ENCODE results near the gene GJD3. TPM values are rescaled to one million over a fixed set of nuclear protein-coding genes. Genes with fewer than 3 reads are reported as not detected.

Gene GJD3
- total RNA-seq, 1 donor from 2014 or later = not detected

GRCh38 chr17:40366861-40367518 lies 2.5 kb upstream of the GJD3 start:
- ChIA-PET POLR2A (no interaction called here), CTCF (no interaction called here)
- Mint-ChIP-seq H3K27ac (no peak overlapping the region), H3K9me3 (no peaks in the 10 kb centered on the region), H3K27me3 (peaks cover 5% of the 10 kb centered on the region), H3K4me1 (peaks cover 10% of the 10 kb centered on the region), H3K36me3 (ENCODE audit: low read depth) (no peaks in the 10 kb centered on the region), H3K4me3 (no peak overlapping the region)
- intact Hi-C loops (cut with micrococcal nuclease) = no loop called here
- no peak for ATAC-seq (ENCODE audit: low read depth)
- no peak for DNase-seq
- TF ChIP-seq, protein P1, sequence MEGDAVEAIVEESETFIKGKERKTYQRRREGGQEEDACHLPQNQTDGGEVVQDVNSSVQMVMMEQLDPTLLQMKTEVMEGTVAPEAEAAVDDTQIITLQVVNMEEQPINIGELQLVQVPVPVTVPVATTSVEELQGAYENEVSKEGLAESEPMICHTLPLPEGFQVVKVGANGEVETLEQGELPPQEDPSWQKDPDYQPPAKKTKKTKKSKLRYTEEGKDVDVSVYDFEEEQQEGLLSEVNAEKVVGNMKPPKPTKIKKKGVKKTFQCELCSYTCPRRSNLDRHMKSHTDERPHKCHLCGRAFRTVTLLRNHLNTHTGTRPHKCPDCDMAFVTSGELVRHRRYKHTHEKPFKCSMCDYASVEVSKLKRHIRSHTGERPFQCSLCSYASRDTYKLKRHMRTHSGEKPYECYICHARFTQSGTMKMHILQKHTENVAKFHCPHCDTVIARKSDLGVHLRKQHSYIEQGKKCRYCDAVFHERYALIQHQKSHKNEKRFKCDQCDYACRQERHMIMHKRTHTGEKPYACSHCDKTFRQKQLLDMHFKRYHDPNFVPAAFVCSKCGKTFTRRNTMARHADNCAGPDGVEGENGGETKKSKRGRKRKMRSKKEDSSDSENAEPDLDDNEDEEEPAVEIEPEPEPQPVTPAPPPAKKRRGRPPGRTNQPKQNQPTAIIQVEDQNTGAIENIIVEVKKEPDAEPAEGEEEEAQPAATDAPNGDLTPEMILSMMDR (IDR thresholded peaks at IDR 0.05) = no peak

DNA sequence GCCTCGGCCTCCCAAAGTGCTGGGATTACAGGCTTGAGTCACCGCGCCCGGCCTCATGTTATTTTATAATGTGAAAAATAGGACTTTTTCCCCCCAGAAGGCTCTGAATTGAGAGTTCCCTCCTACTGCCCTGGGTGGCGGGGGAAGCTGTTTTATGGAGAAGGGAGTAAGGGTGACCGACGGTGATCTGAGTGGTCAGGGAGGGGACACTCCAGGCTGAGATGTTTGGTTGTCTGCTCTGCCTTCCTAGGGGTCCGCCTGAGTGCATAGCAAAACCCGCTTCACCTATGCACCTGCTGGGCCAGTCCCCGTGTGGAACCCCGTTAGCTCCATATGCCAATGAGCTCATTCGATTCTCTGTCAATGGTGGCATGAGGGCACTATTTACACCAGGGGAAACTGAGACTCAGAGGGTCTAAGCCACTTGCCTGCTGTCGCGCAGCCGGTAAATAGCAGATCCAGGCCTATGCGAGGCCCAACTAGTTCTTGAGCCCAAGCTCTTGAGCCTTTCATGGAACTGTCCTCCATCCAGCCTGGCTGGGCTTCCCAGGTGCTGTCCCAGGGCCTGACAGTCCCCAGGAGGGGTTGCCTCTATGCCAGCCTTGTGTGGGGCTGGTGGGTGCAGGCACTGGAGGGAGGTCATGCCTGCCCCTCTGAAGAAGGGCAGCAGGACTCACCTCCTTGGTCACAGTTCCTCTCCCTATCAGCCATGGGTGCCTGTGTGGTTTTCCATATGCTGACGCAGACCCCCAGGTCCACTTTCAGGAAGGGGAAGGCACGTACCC lies 1.7 kb upstream of the GJD3 start:
- ChIA-PET CTCF (interaction anchor here (1.4 kb wide), 1 partner anchor 166 kb away, joined by 7 read pairs; no protein-coding TSS in a partner anchor), POLR2A (no interaction called here)
- intact Hi-C loops (cut with micrococcal nuclease) = no loop called here

DNA sequence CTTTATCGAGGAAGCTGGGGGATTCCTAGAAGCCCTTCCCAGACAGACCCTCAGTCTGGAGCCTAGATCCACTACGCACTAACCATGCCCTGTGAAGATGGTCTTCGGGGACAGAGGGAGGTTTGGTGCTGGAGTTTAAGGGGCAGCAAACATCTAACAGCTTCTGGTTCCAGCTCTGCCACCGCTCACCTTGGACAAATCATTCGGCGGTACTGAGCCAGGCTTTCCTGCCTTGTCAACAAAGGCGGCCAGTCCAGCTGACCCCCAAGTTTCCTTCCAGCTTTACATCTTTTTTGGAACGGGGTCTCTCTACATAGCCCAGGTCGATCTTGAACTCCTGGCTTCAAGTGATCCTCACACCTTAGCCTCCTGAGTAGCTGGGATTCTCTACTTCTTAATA lies 369 bp upstream of the GJD3 start:
- TF ChIP-seq, protein P1 (IDR thresholded peaks at IDR 0.05) = no peak
- peaks cover 14% of the 10 kb centered on the region for H3K27me3 Mint-ChIP-seq
- peaks cover 10% of the 10 kb centered on the region for H3K4me1 Mint-ChIP-seq
- H3K4me3 Mint-ChIP-seq = no peak overlapping the region
- H3K9me3 Mint-ChIP-seq = no peaks in the 10 kb centered on the region
- H3K36me3 Mint-ChIP-seq (ENCODE audit: low read depth) = no peaks in the 10 kb centered on the region
- CTCF ChIA-PET = interaction anchor here (1.0 to 1.5 kb wide), 3 partner anchors 84 to 170 kb away, joined by 3 to 7 read pairs (median 3); no protein-coding TSS in a partner anchor
- intact Hi-C loops (cut with micrococcal nuclease) = loop anchor here (5.0 kb wide), 1 partner anchor 187 kb away; no protein-coding TSS in a partner anchor
- POLR2A ChIA-PET = interaction anchor here (0.6 to 1.0 kb wide), 2 partner anchors 71 to 366 kb away, joined by 5 to 14 read pairs; no protein-coding TSS in a partner anchor
- no peak overlapping the region for H3K27ac Mint-ChIP-seq
- no peak for DNase-seq
- ATAC-seq (ENCODE audit: low read depth) = no peak

More for the DNA sequence above, 1.7 kb upstream of the GJD3 start:
- no peak for ATAC-seq (ENCODE audit: low read depth)
- no peaks in the 10 kb centered on the region for H3K9me3 Mint-ChIP-seq
- peaks cover 7% of the 10 kb centered on the region for H3K27me3 Mint-ChIP-seq
- TF ChIP-seq, protein P1 (IDR thresholded peaks at IDR 0.05) = no peak
- H3K4me3 Mint-ChIP-seq = no peak overlapping the region
- no peak for DNase-seq
- H3K36me3 Mint-ChIP-seq (ENCODE audit: low read depth) = no peaks in the 10 kb centered on the region
- H3K27ac Mint-ChIP-seq = no peak overlapping the region
- peaks cover 9% of the 10 kb centered on the region for H3K4me1 Mint-ChIP-seq

DNA sequence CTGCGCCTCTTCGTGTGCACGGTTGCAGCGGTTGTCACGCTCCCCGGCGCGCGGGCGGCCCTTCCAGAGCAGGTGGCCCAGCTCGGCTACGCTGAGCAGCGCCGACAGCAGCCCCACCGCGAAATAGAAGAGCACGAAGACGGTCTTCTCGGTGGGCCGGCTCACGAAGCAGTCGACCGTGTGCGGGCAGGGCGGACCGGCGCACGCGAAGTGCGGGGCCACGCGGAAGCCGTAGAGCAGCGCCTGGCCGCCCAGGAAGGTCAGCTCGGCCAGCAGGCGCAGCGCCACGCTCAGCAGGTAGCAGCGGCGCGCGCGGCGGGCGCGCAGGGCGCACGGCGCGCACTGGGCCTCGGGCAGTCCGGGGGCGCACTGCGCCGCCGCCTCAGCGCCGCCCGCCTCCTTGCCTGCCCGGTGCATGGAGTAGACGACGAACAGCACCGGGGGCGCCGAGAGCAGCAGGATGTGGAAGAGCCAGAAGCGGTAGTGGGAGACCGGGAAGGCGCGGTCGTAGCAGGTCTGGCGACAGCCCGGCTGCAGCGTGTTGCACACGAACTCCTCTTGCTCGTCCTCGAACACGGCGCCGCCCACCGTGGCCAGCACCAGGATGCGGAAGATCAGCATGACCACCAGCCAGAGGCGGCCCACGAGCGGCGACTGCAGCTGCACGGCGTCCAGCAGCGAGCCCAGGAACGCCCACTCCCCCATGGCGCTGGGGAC lies 1.3 kb downstream of the GJD3 start:
- Mint-ChIP-seq H3K4me3 (peak overlapping the region; percentile 80), H3K36me3 (ENCODE audit: low read depth) (no peaks in the 10 kb centered on the region), H3K4me1 (peaks cover 15% of the 10 kb centered on the region), H3K27ac (no peak overlapping the region), H3K9me3 (no peaks in the 10 kb centered on the region), H3K27me3 (peaks cover 14% of the 10 kb centered on the region)
- no peak for DNase-seq
- CTCF ChIA-PET = interaction anchor here (0.9 to 7.7 kb wide), 8 partner anchors 40 to 257 kb away, joined by 3 to 70 read pairs (median 4); no protein-coding TSS in a partner anchor
- TF ChIP-seq, protein P1 (IDR thresholded peaks at IDR 0.05) = no peak
- peak; percentile 27 for ATAC-seq (ENCODE audit: low read depth)
- POLR2A ChIA-PET = interaction anchor here (0.5 to 2.0 kb wide), 11 partner anchors 21 to 252 kb away, joined by 3 to 13 read pairs (median 4); partner anchors contain the start of gene IGFBP4
- intact Hi-C loops (cut with micrococcal nuclease) = loop anchor here (5.0 kb wide), 1 partner anchor 189 kb away; no protein-coding TSS in a partner anchor
